ENCODE results near the gene PRKCA. TPM values are rescaled to one million over a fixed set of nuclear protein-coding genes. Genes with fewer than 3 reads are reported as not detected.

PRKCA gene
- total RNA-seq, 2 experiments from 2014 or later, result 75.1 to 78.5 TPM

GRCh38 chr17:66767154-66767933, 464.9 kb downstream of the PRKCA start:
- ChIA-PET POLR2A (no interaction called here), CTCF (no interaction called here)
- H3K4me3 Mint-ChIP-seq, result no peak overlapping the region
- DNase-seq, result peak; percentile 38
- intact Hi-C loops (cut with micrococcal nuclease), result no loop called here
- H3K27me3 Mint-ChIP-seq, result no peaks in the 10 kb centered on the region
- H3K36me3 Mint-ChIP-seq, result peaks cover 12% of the 10 kb centered on the region
- peak overlapping the region; percentile 93 for H3K27ac Mint-ChIP-seq
- peaks cover 16% of the 10 kb centered on the region for H3K4me1 Mint-ChIP-seq (ENCODE audit: low read depth)
- no peaks in the 10 kb centered on the region for H3K9me3 Mint-ChIP-seq

- CTCF ChIA-PET, result no interaction called here
- H3K4me3 Mint-ChIP-seq, result no peak overlapping the region
- peaks cover 13% of the 10 kb centered on the region for H3K36me3 Mint-ChIP-seq
- H3K9me3 Mint-ChIP-seq, result no peaks in the 10 kb centered on the region
- H3K27ac Mint-ChIP-seq, result no peak overlapping the region
- intact Hi-C loops (cut with micrococcal nuclease), result no loop called here
- no peak for DNase-seq
- no peaks in the 10 kb centered on the region for H3K27me3 Mint-ChIP-seq
- H3K4me1 Mint-ChIP-seq (ENCODE audit: low read depth), result peaks cover 16% of the 10 kb centered on the region
- POLR2A ChIA-PET, result no interaction called here
Measured at GRCh38 chr17:66769911-66770310, 467.5 kb downstream of the PRKCA start.

GRCh38 chr17:66772148-66772812, 469.9 kb downstream of the PRKCA start:
- Mint-ChIP-seq H3K27ac (no peak overlapping the region), H3K36me3 (peaks cover 18% of the 10 kb centered on the region), H3K27me3 (no peaks in the 10 kb centered on the region), H3K9me3 (no peaks in the 10 kb centered on the region), H3K4me1 (ENCODE audit: low read depth) (peaks cover 7% of the 10 kb centered on the region), H3K4me3 (no peak overlapping the region)
- intact Hi-C loops (cut with micrococcal nuclease), result no loop called here
- no peak for DNase-seq
- POLR2A ChIA-PET, result no interaction called here
- CTCF ChIA-PET, result no interaction called here

GRCh38 chr17:66775271-66775670, 472.9 kb downstream of the PRKCA start:
- Mint-ChIP-seq H3K4me3 (no peak overlapping the region), H3K27me3 (no peaks in the 10 kb centered on the region), H3K27ac (no peak overlapping the region), H3K9me3 (no peaks in the 10 kb centered on the region), H3K4me1 (ENCODE audit: low read depth) (no peaks in the 10 kb centered on the region), H3K36me3 (peaks cover 31% of the 10 kb centered on the region)
- DNase-seq, result no peak
- POLR2A ChIA-PET, result no interaction called here
- intact Hi-C loops (cut with micrococcal nuclease), result no loop called here
- CTCF ChIA-PET, result no interaction called here

- DNase-seq, result no peak
- no peak overlapping the region for H3K27ac Mint-ChIP-seq
- H3K4me3 Mint-ChIP-seq, result no peak overlapping the region
- CTCF ChIA-PET, result no interaction called here
- H3K27me3 Mint-ChIP-seq, result no peaks in the 10 kb centered on the region
- H3K4me1 Mint-ChIP-seq (ENCODE audit: low read depth), result no peaks in the 10 kb centered on the region
- intact Hi-C loops (cut with micrococcal nuclease), result no loop called here
- no peaks in the 10 kb centered on the region for H3K9me3 Mint-ChIP-seq
- H3K36me3 Mint-ChIP-seq, result peaks cover 31% of the 10 kb centered on the region
- POLR2A ChIA-PET, result no interaction called here
Measured at GRCh38 chr17:66775881-66776400, 473.5 kb downstream of the PRKCA start.

- DNase-seq, result no peak
- POLR2A ChIA-PET, result no interaction called here
- Mint-ChIP-seq H3K4me1 (ENCODE audit: low read depth) (no peaks in the 10 kb centered on the region), H3K27ac (no peak overlapping the region), H3K4me3 (no peak overlapping the region), H3K27me3 (no peaks in the 10 kb centered on the region), H3K9me3 (no peaks in the 10 kb centered on the region), H3K36me3 (peaks cover 31% of the 10 kb centered on the region)
- CTCF ChIA-PET, result no interaction called here
- intact Hi-C loops (cut with micrococcal nuclease), result no loop called here
Measured at GRCh38 chr17:66776999-66777688, 474.7 kb downstream of the PRKCA start.

GRCh38 chr17:66777689-66778225, 475.3 kb downstream of the PRKCA start:
- Mint-ChIP-seq H3K9me3 (no peaks in the 10 kb centered on the region), H3K4me1 (ENCODE audit: low read depth) (no peaks in the 10 kb centered on the region), H3K27me3 (no peaks in the 10 kb centered on the region), H3K4me3 (no peak overlapping the region), H3K27ac (no peak overlapping the region), H3K36me3 (peaks cover 31% of the 10 kb centered on the region)
- CTCF ChIA-PET, result no interaction called here
- POLR2A ChIA-PET, result no interaction called here
- intact Hi-C loops (cut with micrococcal nuclease), result no loop called here
- DNase-seq, result no peak

GRCh38 chr17:66778531-66779236, 476.3 kb downstream of the PRKCA start:
- POLR2A ChIA-PET, result no interaction called here
- Mint-ChIP-seq H3K27me3 (no peaks in the 10 kb centered on the region), H3K4me1 (ENCODE audit: low read depth) (no peaks in the 10 kb centered on the region), H3K9me3 (no peaks in the 10 kb centered on the region), H3K36me3 (peaks cover 31% of the 10 kb centered on the region), H3K4me3 (no peak overlapping the region), H3K27ac (no peak overlapping the region)
- DNase-seq, result no peak
- CTCF ChIA-PET, result no interaction called here
- intact Hi-C loops (cut with micrococcal nuclease), result no loop called here

GRCh38 chr17:66779237-66779606, 476.8 kb downstream of the PRKCA start:
- no peak for DNase-seq
- H3K4me1 Mint-ChIP-seq (ENCODE audit: low read depth), result no peaks in the 10 kb centered on the region
- CTCF ChIA-PET, result no interaction called here
- intact Hi-C loops (cut with micrococcal nuclease), result no loop called here
- H3K4me3 Mint-ChIP-seq, result no peak overlapping the region
- H3K9me3 Mint-ChIP-seq, result no peaks in the 10 kb centered on the region
- peaks cover 27% of the 10 kb centered on the region for H3K36me3 Mint-ChIP-seq
- no peaks in the 10 kb centered on the region for H3K27me3 Mint-ChIP-seq
- POLR2A ChIA-PET, result no interaction called here
- no peak overlapping the region for H3K27ac Mint-ChIP-seq

GRCh38 chr17:66781135-66781534, 478.7 kb downstream of the PRKCA start:
- POLR2A ChIA-PET, result no interaction called here
- Mint-ChIP-seq H3K4me3 (no peak overlapping the region), H3K27ac (no peak overlapping the region), H3K36me3 (peaks cover 23% of the 10 kb centered on the region), H3K9me3 (no peaks in the 10 kb centered on the region), H3K27me3 (no peaks in the 10 kb centered on the region), H3K4me1 (ENCODE audit: low read depth) (no peaks in the 10 kb centered on the region)
- intact Hi-C loops (cut with micrococcal nuclease), result no loop called here
- no peak for DNase-seq
- CTCF ChIA-PET, result no interaction called here

GRCh38 chr17:66782851-66783250, 480.4 kb downstream of the PRKCA start:
- Mint-ChIP-seq H3K27ac (no peak overlapping the region), H3K9me3 (no peaks in the 10 kb centered on the region), H3K36me3 (peaks cover 30% of the 10 kb centered on the region), H3K4me3 (no peak overlapping the region), H3K27me3 (no peaks in the 10 kb centered on the region), H3K4me1 (ENCODE audit: low read depth) (no peaks in the 10 kb centered on the region)
- DNase-seq, result no peak
- POLR2A ChIA-PET, result no interaction called here
- intact Hi-C loops (cut with micrococcal nuclease), result no loop called here
- CTCF ChIA-PET, result no interaction called here
